K562 (cell line): ENCODE data around the gene SMAGP. TPM values are rescaled to one million over a fixed set of nuclear protein-coding genes. Genes with fewer than 3 reads are reported as not detected.

Source experiments
- ERF ChIP-seq: fragments of 450-650 bp; formaldehyde crosslinking; IDR thresholded peaks from 2 replicates; pipeline ENCODE4 v1.4.0; 2020; ENCODE audit warnings: mild to moderate bottlenecking, mixed read lengths
- ZBTB7A ChIP-seq: IDR thresholded peaks from 2 replicates; pipeline ENCODE4 v1.6.1; 2011; ENCODE audit warnings: low read depth, mild to moderate bottlenecking, low read length, moderate library complexity, borderline replicate concordance; ENCODE audit not compliant: control insufficient read depth
- ZHX1 ChIP-seq: fragments of 150-350 bp; conservative IDR thresholded peaks from 2 replicates; pipeline ENCODE4 v1.6.1; 2014; ENCODE audit warnings: low read length
- polyA plus RNA-seq, 8 experiments: library from polyadenylated mRNA; depleted of rRNA in 4 of 8; stranded (reverse) in 5 of 8; unstranded in 3 of 8; fragments of >200 nt; fragmentation: Nextera tagmentation in 2 of 8; fragmentation: Illumina TruSeq in 1 of 8; extraction: Ambion mirVana in 2 of 8; extraction: Trizol in 1 of 8; gene quantifications; 2 replicates each; pipeline versions ENCODE4 v1.2.1 to v1.2.3, GENCODE V29; 2011 to 2014; ENCODE audit warnings: inconsistent platforms in 1 of 8, missing spikeins in 1 of 8
- total RNA-seq, 7 experiments: library from RNA; depleted of rRNA in 6 of 7; stranded (reverse); fragments of >200 nt in 6 of 7; fragmentation: Illumina TruSeq in 2 of 7; extraction: Trizol in 2 of 7; gene quantifications; 2 replicates each; pipeline versions ENCODE4 v1.2.1 to v1.2.3, GENCODE V29; 2011 to 2021; ENCODE audit warnings: low replicate concordance in 1 of 7

Gene SMAGP
- total and polyA plus RNA-seq, 9 of the 15 experiments (the other 6 are each of a cell fraction or from before 2014, with no cell fraction given), result 23.1 to 62.3 (median 29.9) TPM

DNA sequence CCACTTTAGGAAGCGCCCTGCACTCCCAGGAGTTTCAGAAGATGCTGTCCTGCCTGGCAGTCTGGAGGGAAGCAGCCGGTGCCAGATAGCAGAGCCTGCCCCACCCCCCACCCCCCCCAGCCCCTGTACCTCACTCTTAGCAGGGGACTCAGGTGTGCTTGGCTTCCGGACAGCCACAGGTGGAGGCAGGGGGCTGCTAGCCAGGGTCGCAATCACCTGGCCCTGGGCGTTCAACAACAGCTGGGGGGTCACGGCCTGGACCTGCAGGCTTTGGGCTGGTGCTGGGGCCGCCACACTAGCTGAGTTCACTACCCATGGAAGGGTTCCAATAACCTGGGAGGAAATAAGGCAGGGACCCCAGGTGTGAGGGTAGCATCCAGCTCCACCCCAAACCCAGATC lies 74.4 kb downstream of the SMAGP start (continued):
- TF ChIP-seq ZHX1 (no peak), ERF (CRISPR knock-in tag) (no peak), ZBTB7A (no peak)

Other genes with a start within 250 kb of the SMAGP start
Only the 7 nearest of the 10 such genes appear.
- gene TFCP2, start 97.3 kb downstream of the SMAGP start, total RNA-seq (2014; rRNA removed), result 17.2 and 18.1 TPM in 2 replicates
- 17.4 and 21.1 TPM in 2 replicates for gene TFCP2, start 97.3 kb downstream of the SMAGP start, total RNA-seq (2014; rRNA removed; fragmentation: Illumina TruSeq; extraction: Trizol)
- 17.2 and 19.3 TPM in 2 replicates for gene TFCP2, start 97.3 kb downstream of the SMAGP start, total RNA-seq (2015; rRNA removed; fragmentation: Illumina TruSeq; extraction: Trizol)
- gene TFCP2, start 97.3 kb downstream of the SMAGP start, total RNA-seq (2021), result 26.9 and 29.0 TPM in 2 replicates
- 25.4 and 34.4 TPM in 2 replicates for gene TFCP2, start 97.3 kb downstream of the SMAGP start, polyA plus RNA-seq (2011; rRNA removed)
- 35.2 and 38.9 TPM in 2 replicates for gene TFCP2, start 97.3 kb downstream of the SMAGP start, polyA plus RNA-seq (2014; fragmentation: Illumina TruSeq; extraction: Trizol)
- 10 to 100 TPM in 1 of 2 experiments, 1 to 10 TPM in 1; 8.0 to 17.8 TPM for gene TFCP2, start 97.3 kb downstream of the SMAGP start, polyA plus RNA-seq (2014; fragmentation: Nextera tagmentation; extraction: Ambion mirVana)
- gene TFCP2, start 97.3 kb downstream of the SMAGP start, polyA plus RNA-seq (2014; rRNA removed), result 24.2 and 27.5 TPM in 2 replicates
- gene POU6F1, start 52.4 kb downstream of the SMAGP start, total RNA-seq (2014; rRNA removed), result 0.36 and 1.3 TPM in 2 replicates
- 1.4 and 2.0 TPM in 2 replicates for gene POU6F1, start 52.4 kb downstream of the SMAGP start, total RNA-seq (2014; rRNA removed; fragmentation: Illumina TruSeq; extraction: Trizol)
- gene POU6F1, start 52.4 kb downstream of the SMAGP start, total RNA-seq (2015; rRNA removed; fragmentation: Illumina TruSeq; extraction: Trizol), result 0.98 and 1.1 TPM in 2 replicates
- 3.3 and 4.0 TPM in 2 replicates for gene POU6F1, start 52.4 kb downstream of the SMAGP start, total RNA-seq (2021)
- 3.0 and 3.4 TPM in 2 replicates for gene POU6F1, start 52.4 kb downstream of the SMAGP start, polyA plus RNA-seq (2011; rRNA removed)
- gene POU6F1, start 52.4 kb downstream of the SMAGP start, polyA plus RNA-seq (2014; fragmentation: Illumina TruSeq; extraction: Trizol), result 1.1 and 1.4 TPM in 2 replicates
- under 1 TPM; 0.14 to 0.25 TPM for gene POU6F1, start 52.4 kb downstream of the SMAGP start, polyA plus RNA-seq (2014; fragmentation: Nextera tagmentation; extraction: Ambion mirVana)
- gene POU6F1, start 52.4 kb downstream of the SMAGP start, polyA plus RNA-seq (2014; rRNA removed), result 0.78 and 1.4 TPM in 2 replicates
- 111 and 116 TPM in 2 replicates for gene DAZAP2, start 31.6 kb downstream of the SMAGP start, total RNA-seq (2014; rRNA removed)
- gene DAZAP2, start 31.6 kb downstream of the SMAGP start, total RNA-seq (2014; rRNA removed; fragmentation: Illumina TruSeq; extraction: Trizol), result 144 and 149 TPM in 2 replicates
- 194 and 195 TPM in 2 replicates for gene DAZAP2, start 31.6 kb downstream of the SMAGP start, total RNA-seq (2015; rRNA removed; fragmentation: Illumina TruSeq; extraction: Trizol)
- gene DAZAP2, start 31.6 kb downstream of the SMAGP start, total RNA-seq (2021), result 129 and 132 TPM in 2 replicates
- gene DAZAP2, start 31.6 kb downstream of the SMAGP start, polyA plus RNA-seq (2011; rRNA removed), result 329 and 342 TPM in 2 replicates
- 276 and 289 TPM in 2 replicates for gene DAZAP2, start 31.6 kb downstream of the SMAGP start, polyA plus RNA-seq (2014; fragmentation: Illumina TruSeq; extraction: Trizol)
- 100 to 1,000 TPM; 364 to 668 TPM for gene DAZAP2, start 31.6 kb downstream of the SMAGP start, polyA plus RNA-seq (2014; fragmentation: Nextera tagmentation; extraction: Ambion mirVana)
- gene DAZAP2, start 31.6 kb downstream of the SMAGP start, polyA plus RNA-seq (2014; rRNA removed), result 227 and 282 TPM in 2 replicates
- gene BIN2, start 53.8 kb upstream of the SMAGP start, total RNA-seq (2014; rRNA removed), result 0.20 TPM in 1 of 2 replicates, not detected in the other
- gene BIN2, start 53.8 kb upstream of the SMAGP start, total RNA-seq (2014; rRNA removed; fragmentation: Illumina TruSeq; extraction: Trizol), result 0.18 and 0.38 TPM in 2 replicates
- gene BIN2, start 53.8 kb upstream of the SMAGP start, total RNA-seq (2015; rRNA removed; fragmentation: Illumina TruSeq; extraction: Trizol), result 0.22 and 0.23 TPM in 2 replicates
- 0.29 and 0.45 TPM in 2 replicates for gene BIN2, start 53.8 kb upstream of the SMAGP start, total RNA-seq (2021)
- 0.20 and 0.28 TPM in 2 replicates for gene BIN2, start 53.8 kb upstream of the SMAGP start, polyA plus RNA-seq (2011; rRNA removed)
- 0.33 and 0.39 TPM in 2 replicates for gene BIN2, start 53.8 kb upstream of the SMAGP start, polyA plus RNA-seq (2014; fragmentation: Illumina TruSeq; extraction: Trizol)
- gene BIN2, start 53.8 kb upstream of the SMAGP start, polyA plus RNA-seq (2014; fragmentation: Nextera tagmentation; extraction: Ambion mirVana), result under 1 TPM; 0.04 to 0.11 TPM
- gene BIN2, start 53.8 kb upstream of the SMAGP start, polyA plus RNA-seq (2014; rRNA removed), result 0.28 and 0.30 TPM in 2 replicates
- gene CELA1, start 76.3 kb upstream of the SMAGP start, total RNA-seq (2014; rRNA removed), result not detected in 2 replicates
- not detected in 2 replicates for gene CELA1, start 76.3 kb upstream of the SMAGP start, total RNA-seq (2014; rRNA removed; fragmentation: Illumina TruSeq; extraction: Trizol)
- gene CELA1, start 76.3 kb upstream of the SMAGP start, total RNA-seq (2015; rRNA removed; fragmentation: Illumina TruSeq; extraction: Trizol), result not detected in 2 replicates
- gene CELA1, start 76.3 kb upstream of the SMAGP start, total RNA-seq (2021), result 0.22 TPM in 1 of 2 replicates, not detected in the other
- not detected in 2 replicates for gene CELA1, start 76.3 kb upstream of the SMAGP start, polyA plus RNA-seq (2011; rRNA removed)
- not detected in 2 replicates for gene CELA1, start 76.3 kb upstream of the SMAGP start, polyA plus RNA-seq (2014; fragmentation: Illumina TruSeq; extraction: Trizol)
- under 1 TPM; 0.06 to 0.27 TPM for gene CELA1, start 76.3 kb upstream of the SMAGP start, polyA plus RNA-seq (2014; fragmentation: Nextera tagmentation; extraction: Ambion mirVana)
- gene CELA1, start 76.3 kb upstream of the SMAGP start, polyA plus RNA-seq (2014; rRNA removed), result not detected in 2 replicates
- gene GALNT6, start 121.0 kb upstream of the SMAGP start, total RNA-seq (2014; rRNA removed), result 7.4 and 12.3 TPM in 2 replicates
- gene GALNT6, start 121.0 kb upstream of the SMAGP start, total RNA-seq (2014; rRNA removed; fragmentation: Illumina TruSeq; extraction: Trizol), result 4.5 and 5.1 TPM in 2 replicates
- gene GALNT6, start 121.0 kb upstream of the SMAGP start, total RNA-seq (2015; rRNA removed; fragmentation: Illumina TruSeq; extraction: Trizol), result 1.8 and 2.7 TPM in 2 replicates
- 7.7 and 8.8 TPM in 2 replicates for gene GALNT6, start 121.0 kb upstream of the SMAGP start, total RNA-seq (2021)
- gene GALNT6, start 121.0 kb upstream of the SMAGP start, polyA plus RNA-seq (2011; rRNA removed), result 7.2 and 8.1 TPM in 2 replicates
- 6.7 and 8.6 TPM in 2 replicates for gene GALNT6, start 121.0 kb upstream of the SMAGP start, polyA plus RNA-seq (2014; fragmentation: Illumina TruSeq; extraction: Trizol)
- gene GALNT6, start 121.0 kb upstream of the SMAGP start, polyA plus RNA-seq (2014; fragmentation: Nextera tagmentation; extraction: Ambion mirVana), result 1 to 10 TPM; 1.5 to 2.4 TPM
- 2.8 and 7.0 TPM in 2 replicates for gene GALNT6, start 121.0 kb upstream of the SMAGP start, polyA plus RNA-seq (2014; rRNA removed)
- gene SLC4A8, start 154.4 kb upstream of the SMAGP start, total RNA-seq (2014; rRNA removed), result 0.04 and 1.5 TPM in 2 replicates
- gene SLC4A8, start 154.4 kb upstream of the SMAGP start, total RNA-seq (2014; rRNA removed; fragmentation: Illumina TruSeq; extraction: Trizol), result 0.04 and 0.06 TPM in 2 replicates
- 0.07 and 0.41 TPM in 2 replicates for gene SLC4A8, start 154.4 kb upstream of the SMAGP start, total RNA-seq (2015; rRNA removed; fragmentation: Illumina TruSeq; extraction: Trizol)
- not detected in 2 replicates for gene SLC4A8, start 154.4 kb upstream of the SMAGP start, total RNA-seq (2021)
- 0.35 and 0.62 TPM in 2 replicates for gene SLC4A8, start 154.4 kb upstream of the SMAGP start, polyA plus RNA-seq (2011; rRNA removed)
- gene SLC4A8, start 154.4 kb upstream of the SMAGP start, polyA plus RNA-seq (2014; fragmentation: Illumina TruSeq; extraction: Trizol), result 0.15 and 0.25 TPM in 2 replicates
- gene SLC4A8, start 154.4 kb upstream of the SMAGP start, polyA plus RNA-seq (2014; fragmentation: Nextera tagmentation; extraction: Ambion mirVana), result under 1 TPM in 1 of 2 experiments, not detected in 1; 0.06 TPM
- 0.12 and 0.24 TPM in 2 replicates for gene SLC4A8, start 154.4 kb upstream of the SMAGP start, polyA plus RNA-seq (2014; rRNA removed)